Uterus (tissue), 2 donors: ENCODE measurements around the gene ETV3L.

ENCODE experiments used
- POLR2A ChIP-seq, 2 donors: fragments of 450-650 bp; IDR thresholded peaks; one replicate each; pipeline ENCODE4 v1.6.1; 2016; ENCODE audit warnings: antibody characterized with exemption in 2 of 2, mild to moderate bottlenecking in 1 of 2, moderate library complexity in 1 of 2
- TF ChIP-seq, protein P1 (sequence below), 4 experiments: fragments of 200-600 bp in 2 of 4; fragments of 450-650 bp in 2 of 4; sonication (generic) in 2 of 4; IDR thresholded peaks; one replicate each; pipeline ENCODE4 v1.5.1; 2016 to 2019; ENCODE audit warnings: antibody characterized with exemption in 4 of 4, mild to moderate bottlenecking in 2 of 4, moderate library complexity in 1 of 4

DNA sequence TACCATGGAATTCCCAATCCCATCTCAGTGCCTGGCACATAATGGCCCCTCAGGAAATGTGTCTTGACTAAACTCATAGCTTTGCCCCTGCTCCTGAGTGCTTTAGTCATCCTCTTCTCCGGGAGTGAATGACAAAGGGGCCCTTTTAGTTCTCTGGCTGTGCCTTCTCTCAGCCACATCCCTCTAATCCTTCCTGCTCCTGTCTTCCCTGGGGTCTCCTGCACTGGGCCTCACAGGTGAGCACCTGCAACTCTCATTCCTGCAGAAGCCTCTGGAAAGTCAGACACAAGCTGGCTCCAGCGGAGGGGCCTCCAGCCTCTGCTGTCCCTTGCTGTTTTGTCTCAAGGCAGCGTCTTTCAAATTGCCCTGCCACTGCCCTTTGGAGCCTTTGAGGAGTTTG, 14.0 kb upstream of the ETV3L start:
- TF ChIP-seq, protein P1, sequence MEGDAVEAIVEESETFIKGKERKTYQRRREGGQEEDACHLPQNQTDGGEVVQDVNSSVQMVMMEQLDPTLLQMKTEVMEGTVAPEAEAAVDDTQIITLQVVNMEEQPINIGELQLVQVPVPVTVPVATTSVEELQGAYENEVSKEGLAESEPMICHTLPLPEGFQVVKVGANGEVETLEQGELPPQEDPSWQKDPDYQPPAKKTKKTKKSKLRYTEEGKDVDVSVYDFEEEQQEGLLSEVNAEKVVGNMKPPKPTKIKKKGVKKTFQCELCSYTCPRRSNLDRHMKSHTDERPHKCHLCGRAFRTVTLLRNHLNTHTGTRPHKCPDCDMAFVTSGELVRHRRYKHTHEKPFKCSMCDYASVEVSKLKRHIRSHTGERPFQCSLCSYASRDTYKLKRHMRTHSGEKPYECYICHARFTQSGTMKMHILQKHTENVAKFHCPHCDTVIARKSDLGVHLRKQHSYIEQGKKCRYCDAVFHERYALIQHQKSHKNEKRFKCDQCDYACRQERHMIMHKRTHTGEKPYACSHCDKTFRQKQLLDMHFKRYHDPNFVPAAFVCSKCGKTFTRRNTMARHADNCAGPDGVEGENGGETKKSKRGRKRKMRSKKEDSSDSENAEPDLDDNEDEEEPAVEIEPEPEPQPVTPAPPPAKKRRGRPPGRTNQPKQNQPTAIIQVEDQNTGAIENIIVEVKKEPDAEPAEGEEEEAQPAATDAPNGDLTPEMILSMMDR (IDR thresholded peaks at IDR 0.05): no peak
- no peak for TF ChIP-seq POLR2A (IDR thresholded peaks at IDR 0.05)
